Endothelial cell of umbilical vein (primary cell): Measurements from ENCODE around the gene SCG3. TPM values are rescaled to one million over a fixed set of nuclear protein-coding genes. Genes with fewer than 3 reads are reported as not detected.

Experiments
- BruUV-seq: library from RNA; stranded (reverse); fragments of 400-500 nt; replicated peaks from 2 replicates; lab custom pipeline; 2021; lab: Mats Ljungman, UMichigan
- CTCF ChIA-PET: fragments of 300-600, 350-600 bp; sonication (Branson Sonifier 250); formaldehyde crosslinking; loops from one replicate; lab custom pipeline; 2021; ENCODE audit warnings: antibody characterized with exemption, inconsistent platforms; lab: Charles Lee
- POLR2A ChIA-PET: fragments of 300-600, 350-600 bp; sonication (Branson Sonifier 250); formaldehyde crosslinking; loops from one replicate; lab custom pipeline; 2021; ENCODE audit warnings: antibody characterized with exemption, inconsistent platforms; lab: Charles Lee
- DNase-seq: peaks from one replicate; pipeline ENCODE4 v3.0.0-alpha.2; 2011; ENCODE audit warnings: low read depth, low spot score
- FAIRE-seq: peaks from 2 replicates; lab custom pipeline; 2011; peaks lifted over from hg19 to GRCh38; lab: Jason Lieb, UNC
- H2AFZ ChIP-seq: 2 replicates; pipeline ENCODE4 v1.6.0; 2012; ENCODE audit warnings: low read depth, low read length, control low read depth, inconsistent platforms
- H3K27ac ChIP-seq: 2 replicates; pipeline ENCODE4 v1.5.1; 2011; ENCODE audit warnings: low read depth, mild to moderate bottlenecking, control low read depth, low read length, moderate library complexity; ENCODE audit not compliant: insufficient read depth
- H3K27me3 ChIP-seq, 2 experiments: 2 replicates each; pipeline versions ENCODE4 v1.6.0 to v1.6.1; 2011; ENCODE audit warnings: low read length in 2 of 2, mixed read lengths in 1 of 2; ENCODE audit not compliant: control insufficient read depth in 2 of 2, insufficient read depth in 2 of 2
- H3K36me3 ChIP-seq, 2 experiments: 2 replicates in 1 of 2; 3 replicates in 1 of 2; pipeline ENCODE4 v1.5.1; 2011; ENCODE audit warnings: low read length in 2 of 2, mild to moderate bottlenecking in 1 of 2, moderate library complexity in 1 of 2; ENCODE audit not compliant: control insufficient read depth in 2 of 2, insufficient read depth in 2 of 2; ENCODE audit errors: extremely low read depth in 1 of 2
- H3K4me1 ChIP-seq: 3 replicates; pipeline ENCODE4 v1.5.1; 2011; ENCODE audit warnings: mild to moderate bottlenecking, low read length; ENCODE audit not compliant: control insufficient read depth, insufficient read depth; ENCODE audit errors: extremely low read depth
- H3K4me2 ChIP-seq: 2 replicates; pipeline ENCODE4 v1.6.1; 2011; ENCODE audit warnings: low read length, control low read depth, mixed read lengths; ENCODE audit not compliant: insufficient read depth
- H3K4me3 ChIP-seq, 3 experiments: fragments of 200-600 bp in 1 of 3; sonication (generic), shearing (Covaris generic) in 1 of 3; replicated peaks in 1 of 3; 2 replicates each; pipeline ENCODE4 v1.5.1; 2011 to 2016; ENCODE audit warnings: control low read depth in 3 of 3, low read length in 3 of 3, mild to moderate bottlenecking in 2 of 3, inconsistent platforms in 1 of 3, low read depth in 1 of 3, moderate library complexity in 1 of 3; ENCODE audit not compliant: insufficient read depth in 1 of 3
- H3K79me2 ChIP-seq: 2 replicates; pipeline ENCODE4 v1.6.0; 2012; ENCODE audit warnings: low read length, inconsistent platforms; ENCODE audit not compliant: control insufficient read depth, insufficient read depth
- H3K9ac ChIP-seq: replicated peaks from 2 replicates; pipeline ENCODE3; 2011; ENCODE audit warnings: low read length, control low read depth; ENCODE audit not compliant: insufficient read depth; ENCODE audit errors: extremely low read depth
- H3K9me1 ChIP-seq: replicated peaks from 3 replicates; pipeline ENCODE4 v1.6.0; 2011; ENCODE audit warnings: mild to moderate bottlenecking, low read length; ENCODE audit not compliant: control insufficient read depth, insufficient read depth; ENCODE audit errors: extremely low read depth
- H3K9me3 ChIP-seq: replicated peaks from 2 replicates; pipeline ENCODE4 v1.5.1; 2012; ENCODE audit warnings: low read length, inconsistent platforms; ENCODE audit not compliant: control insufficient read depth, insufficient read depth
- H4K20me1 ChIP-seq: replicated peaks from 2 replicates; pipeline ENCODE3; 2011; ENCODE audit warnings: mild to moderate bottlenecking, low read length; ENCODE audit not compliant: control insufficient read depth, insufficient read depth; ENCODE audit errors: extremely low read depth
- CTCF ChIP-seq, 2 donors: IDR thresholded peaks; 1 replicate in 1 of 2; 2 replicates in 1 of 2; pipeline ENCODE4 v1.5.1; 2011; ENCODE audit warnings: low read length in 2 of 2, mild to moderate bottlenecking in 2 of 2, moderate library complexity in 2 of 2, control low read depth in 1 of 2, inconsistent platforms in 1 of 2, low read depth in 1 of 2; ENCODE audit not compliant: insufficient read depth in 1 of 2; ENCODE audit errors: extremely low read depth in 1 of 2
- EZH2 ChIP-seq: IDR thresholded peaks from 2 replicates; pipeline ENCODE4 v1.6.1; 2012; ENCODE audit warnings: borderline replicate concordance, low read depth, mild to moderate bottlenecking, moderate library complexity, low read length, inconsistent platforms; ENCODE audit not compliant: severe bottlenecking
- FOS ChIP-seq: IDR thresholded peaks from 2 replicates; pipeline ENCODE4 v1.6.1; 2011; ENCODE audit warnings: mild to moderate bottlenecking, low read length, moderate library complexity, borderline replicate concordance; ENCODE audit not compliant: insufficient read depth
- GATA2 ChIP-seq: IDR thresholded peaks from 2 replicates; pipeline ENCODE4 v1.7.0; 2011; ENCODE audit warnings: low read depth, mild to moderate bottlenecking, moderate library complexity, mixed read lengths, low read length; ENCODE audit not compliant: insufficient read length, insufficient read depth
- JUN ChIP-seq: IDR thresholded peaks from 2 replicates; pipeline ENCODE4 v1.6.1; 2011; ENCODE audit warnings: borderline replicate concordance, low read depth; ENCODE audit not compliant: insufficient read length, insufficient read depth
- MYC ChIP-seq: IDR thresholded peaks from one replicate; pipeline ENCODE4 v1.6.1; 2011; ENCODE audit warnings: mild to moderate bottlenecking, low read depth, low read length
- POLR2A ChIP-seq: IDR thresholded peaks from 2 replicates; pipeline ENCODE4 v1.6.1; 2012; ENCODE audit warnings: low read depth, mild to moderate bottlenecking, control low read depth, low read length
- POLR2AphosphoS5 ChIP-seq: IDR thresholded peaks from 2 replicates; pipeline ENCODE4 v1.6.1; 2012; ENCODE audit warnings: low read depth, mild to moderate bottlenecking, control low read depth, low read length, moderate library complexity; ENCODE audit not compliant: insufficient read depth
- dilution Hi-C: fragments of 300-500 bp; cut with MboI; formaldehyde crosslinking; loops from one replicate; pipeline ENCODE4 v1.15.0; 2019; ENCODE audit warnings: low sequenced_read_pairs; ENCODE audit not compliant: extremely low pct_ligation_motif_present
- intact Hi-C: fragments of 100-400 bp; cut with micrococcal nuclease; formaldehyde crosslinking; loops from one replicate; pipeline ENCODE4 v1.10.0; 2022
- polyA plus RNA-seq, 4 experiments: library from polyadenylated mRNA; depleted of rRNA in 3 of 4; stranded (reverse) in 3 of 4; unstranded in 1 of 4; fragments of >200 nt; gene quantifications; 2 replicates each; pipeline versions ENCODE4 v1.2.1 to v1.2.3, GENCODE V29; 2011 to 2012; ENCODE audit warnings: missing spikeins in 1 of 4
- total RNA-seq: library from RNA; stranded (reverse); gene quantifications from 2 replicates; pipeline ENCODE4 v1.2.3, GENCODE V29; 2021
- TF ChIP-seq, protein P1 (sequence below): IDR thresholded peaks from 2 replicates; pipeline ENCODE4 v1.6.1; 2011; ENCODE audit not compliant: insufficient read depth, insufficient read length

The SCG3 gene
- total and polyA plus RNA-seq, 2 donors (not counting 3 experiments of a cell fraction or from before 2014, with no cell fraction given), result not detected

DNA sequence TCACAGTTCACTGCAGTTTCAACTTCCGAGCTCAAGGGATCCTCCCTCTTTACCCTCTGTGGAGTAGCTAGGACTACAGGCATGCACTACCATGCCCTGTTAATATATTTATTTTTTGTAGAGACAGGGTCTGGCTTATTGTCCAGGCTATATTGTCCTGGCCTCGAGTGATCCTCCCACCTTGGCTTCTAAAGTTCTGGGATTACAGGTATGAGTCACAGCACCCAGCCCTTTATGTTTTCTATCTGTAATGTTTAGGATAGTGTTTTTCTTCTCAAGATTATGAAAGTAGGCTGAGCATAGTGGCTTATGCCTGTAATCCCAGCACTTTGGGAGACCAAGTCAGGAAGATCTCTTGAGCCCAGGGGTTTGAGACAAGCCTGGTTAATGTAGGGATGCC lies 11.9 kb upstream of the SCG3 start:
- dilution Hi-C loops, result no loop called here
- Histone ChIP-seq H3K9me3 (no peaks in the 10 kb centered on the region), H3K27me3 (peaks cover 12 to 29% of the 10 kb centered on the region in 2 experiments), H4K20me1 (no peaks in the 10 kb centered on the region), H3K4me2 (no peak overlapping the region), H3K36me3 (no peaks in the 10 kb centered on the region), H3K9ac (no peak overlapping the region), H3K27ac (no peak overlapping the region), H3K79me2 (no peaks in the 10 kb centered on the region), H3K9me1 (no peaks in the 10 kb centered on the region), H3K4me3 (no peak overlapping the region), H2AFZ (no peak overlapping the region), H3K4me1 (no peaks in the 10 kb centered on the region)
- FAIRE-seq (no peak), DNase-seq (no peak)
- intact Hi-C loops, result no loop called here
- CTCF ChIA-PET, result interaction anchor here (1.2 to 2.9 kb wide), 3 partner anchors 12 to 107 kb away, joined by 3 to 20 read pairs (median 8); partner anchors contain the start of gene SCG3
- BruUV-seq, result no TSS peak
- no peak for TF ChIP-seq FOS
- TF ChIP-seq EZH2, result no peak
- TF ChIP-seq CTCF (IDR thresholded peaks at IDR 0.05; ENCODE audit: extremely low read depth in 1 of 2, insufficient read depth in 1 of 2, low read depth in 1 of 2, low read length in 2 of 2), result no peak
- no peak for TF ChIP-seq GATA2
- no peak for TF ChIP-seq POLR2AphosphoS5
- no peak for TF ChIP-seq JUN
- TF ChIP-seq, protein P1, sequence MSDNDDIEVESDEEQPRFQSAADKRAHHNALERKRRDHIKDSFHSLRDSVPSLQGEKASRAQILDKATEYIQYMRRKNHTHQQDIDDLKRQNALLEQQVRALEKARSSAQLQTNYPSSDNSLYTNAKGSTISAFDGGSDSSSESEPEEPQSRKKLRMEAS, result no peak
- no peak for TF ChIP-seq MYC
- no peak for TF ChIP-seq POLR2A
- POLR2A ChIA-PET, result no interaction called here
